Measurements from ENCODE around the gene FOXO6. TPM values are rescaled to one million over a fixed set of nuclear protein-coding genes. Genes with fewer than 3 reads are reported as not detected.

The FOXO6 gene
- total and polyA plus RNA-seq, 2 experiments from 2014 or later = 0.68 to 4.2 TPM

GRCh38 chr1:41431490-41432350, 70.5 kb downstream of the FOXO6 start:
- Histone ChIP-seq H3K4me1 (ENCODE audit: insufficient read depth) (no peaks in the 10 kb centered on the region), H3K4me2 (no peak overlapping the region), H3K27ac (ENCODE audit: low read depth) (no peak overlapping the region), H3K36me3 (ENCODE audit: insufficient read depth) (no peaks in the 10 kb centered on the region), H3K79me2 (replicated peaks; ENCODE audit: insufficient read depth) (no peaks in the 10 kb centered on the region), H4K20me1 (replicated peaks; ENCODE audit: insufficient read depth) (no peaks in the 10 kb centered on the region), H3K9me2 (ENCODE audit: insufficient read depth) (no peaks in the 10 kb centered on the region), H3F3A (replicated peaks; ENCODE audit: low read depth) (no peaks in the 10 kb centered on the region), H2AFZ (no peak overlapping the region), H3K4me3 (no peak overlapping the region), H3K27me3 (ENCODE audit: insufficient read depth) (no peaks in the 10 kb centered on the region)
- peaks cover 12% of the 10 kb centered on the region for H3K4me1 Mint-ChIP-seq
- H3K27me3 Mint-ChIP-seq (ENCODE audit: insufficient read depth, low read depth, poor library complexity) = peaks cover 11% of the 10 kb centered on the region
- DNase-seq (ENCODE audit: low spot score) (no peak), ATAC-seq (no peak)
- no peak overlapping the region for H3K27ac Mint-ChIP-seq
- H3K9me3 Mint-ChIP-seq = no peaks in the 10 kb centered on the region; the same call in 2 of the 3 replicates
- H3K36me3 Mint-ChIP-seq (ENCODE audit: low read depth) = no peaks in the 10 kb centered on the region; the same call in 2 of the 3 replicates
- H3K4me3 Mint-ChIP-seq = no peak overlapping the region
- TF ChIP-seq NANOG (IDR thresholded peaks at IDR 0.05; ENCODE audit: borderline replicate concordance) (no peak), CTCF (conservative IDR thresholded peaks at IDR 0.05; ENCODE audit: low read depth in 2 of 2) (no peak), EZH2phosphoT487 (IDR thresholded peaks at IDR 0.05; ENCODE audit: unreplicated experiment) (no peak), EZH2 (IDR thresholded peaks at IDR 0.05; ENCODE audit: low read depth, unreplicated experiment) (no peak), ZNF331 (CRISPR knock-in tag; IDR thresholded peaks at IDR 0.05; ENCODE audit: low read depth) (no peak), JUNB (IDR thresholded peaks at IDR 0.05; ENCODE audit: unreplicated experiment) (no peak), ETS1 (IDR thresholded peaks at IDR 0.05) (no peak)
- TF ChIP-seq, protein P1, sequence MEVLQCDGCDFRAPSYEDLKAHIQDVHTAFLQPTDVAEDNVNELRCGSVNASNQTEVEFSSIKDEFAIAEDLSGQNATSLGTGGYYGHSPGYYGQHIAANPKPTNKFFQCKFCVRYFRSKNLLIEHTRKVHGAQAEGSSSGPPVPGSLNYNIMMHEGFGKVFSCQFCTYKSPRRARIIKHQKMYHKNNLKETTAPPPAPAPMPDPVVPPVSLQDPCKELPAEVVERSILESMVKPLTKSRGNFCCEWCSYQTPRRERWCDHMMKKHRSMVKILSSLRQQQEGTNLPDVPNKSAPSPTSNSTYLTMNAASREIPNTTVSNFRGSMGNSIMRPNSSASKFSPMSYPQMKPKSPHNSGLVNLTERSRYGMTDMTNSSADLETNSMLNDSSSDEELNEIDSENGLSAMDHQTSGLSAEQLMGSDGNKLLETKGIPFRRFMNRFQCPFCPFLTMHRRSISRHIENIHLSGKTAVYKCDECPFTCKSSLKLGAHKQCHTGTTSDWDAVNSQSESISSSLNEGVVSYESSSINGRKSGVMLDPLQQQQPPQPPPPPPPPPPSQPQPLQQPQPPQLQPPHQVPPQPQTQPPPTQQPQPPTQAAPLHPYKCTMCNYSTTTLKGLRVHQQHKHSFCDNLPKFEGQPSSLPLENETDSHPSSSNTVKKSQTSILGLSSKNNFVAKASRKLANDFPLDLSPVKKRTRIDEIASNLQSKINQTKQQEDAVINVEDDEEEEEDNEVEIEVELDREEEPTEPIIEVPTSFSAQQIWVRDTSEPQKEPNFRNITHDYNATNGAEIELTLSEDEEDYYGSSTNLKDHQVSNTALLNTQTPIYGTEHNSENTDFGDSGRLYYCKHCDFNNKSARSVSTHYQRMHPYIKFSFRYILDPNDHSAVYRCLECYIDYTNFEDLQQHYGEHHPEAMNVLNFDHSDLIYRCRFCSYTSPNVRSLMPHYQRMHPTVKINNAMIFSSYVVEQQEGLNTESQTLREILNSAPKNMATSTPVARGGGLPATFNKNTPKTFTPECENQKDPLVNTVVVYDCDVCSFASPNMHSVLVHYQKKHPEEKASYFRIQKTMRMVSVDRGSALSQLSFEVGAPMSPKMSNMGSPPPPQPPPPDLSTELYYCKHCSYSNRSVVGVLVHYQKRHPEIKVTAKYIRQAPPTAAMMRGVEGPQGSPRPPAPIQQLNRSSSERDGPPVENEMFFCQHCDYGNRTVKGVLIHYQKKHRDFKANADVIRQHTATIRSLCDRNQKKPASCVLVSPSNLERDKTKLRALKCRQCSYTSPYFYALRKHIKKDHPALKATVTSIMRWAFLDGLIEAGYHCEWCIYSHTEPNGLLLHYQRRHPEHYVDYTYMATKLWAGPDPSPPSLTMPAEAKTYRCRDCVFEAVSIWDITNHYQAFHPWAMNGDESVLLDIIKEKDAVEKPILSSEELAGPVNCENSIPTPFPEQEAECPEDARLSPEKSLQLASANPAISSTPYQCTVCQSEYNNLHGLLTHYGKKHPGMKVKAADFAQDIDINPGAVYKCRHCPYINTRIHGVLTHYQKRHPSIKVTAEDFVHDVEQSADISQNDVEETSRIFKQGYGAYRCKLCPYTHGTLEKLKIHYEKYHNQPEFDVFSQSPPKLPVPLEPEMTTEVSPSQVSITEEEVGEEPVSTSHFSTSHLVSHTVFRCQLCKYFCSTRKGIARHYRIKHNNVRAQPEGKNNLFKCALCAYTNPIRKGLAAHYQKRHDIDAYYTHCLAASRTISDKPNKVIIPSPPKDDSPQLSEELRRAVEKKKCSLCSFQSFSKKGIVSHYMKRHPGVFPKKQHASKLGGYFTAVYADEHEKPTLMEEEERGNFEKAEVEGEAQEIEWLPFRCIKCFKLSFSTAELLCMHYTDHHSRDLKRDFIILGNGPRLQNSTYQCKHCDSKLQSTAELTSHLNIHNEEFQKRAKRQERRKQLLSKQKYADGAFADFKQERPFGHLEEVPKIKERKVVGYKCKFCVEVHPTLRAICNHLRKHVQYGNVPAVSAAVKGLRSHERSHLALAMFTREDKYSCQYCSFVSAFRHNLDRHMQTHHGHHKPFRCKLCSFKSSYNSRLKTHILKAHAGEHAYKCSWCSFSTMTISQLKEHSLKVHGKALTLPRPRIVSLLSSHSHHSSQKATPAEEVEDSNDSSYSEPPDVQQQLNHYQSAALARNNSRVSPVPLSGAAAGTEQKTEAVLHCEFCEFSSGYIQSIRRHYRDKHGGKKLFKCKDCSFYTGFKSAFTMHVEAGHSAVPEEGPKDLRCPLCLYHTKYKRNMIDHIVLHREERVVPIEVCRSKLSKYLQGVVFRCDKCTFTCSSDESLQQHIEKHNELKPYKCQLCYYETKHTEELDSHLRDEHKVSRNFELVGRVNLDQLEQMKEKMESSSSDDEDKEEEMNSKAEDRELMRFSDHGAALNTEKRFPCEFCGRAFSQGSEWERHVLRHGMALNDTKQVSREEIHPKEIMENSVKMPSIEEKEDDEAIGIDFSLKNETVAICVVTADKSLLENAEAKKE (CRISPR knock-in tag; IDR thresholded peaks at IDR 0.05) = no peak
